Right renal cortex interstitium (tissue), 3 donors: ENCODE results near the gene CCDC188. TPM values are rescaled to one million over a fixed set of nuclear protein-coding genes. Genes with fewer than 3 reads are reported as not detected.
"Not testable (repeated sequence)": the region's sequence is repeated elsewhere in the genome, so short reads cannot be mapped to it uniquely, and the experiment has no call there.

Source experiments
- DNase-seq, 3 donors: peaks; one replicate each; pipeline ENCODE4 v3.0.0-alpha.2; 2013; ENCODE audit warnings: low read depth in 3 of 3, low spot score in 2 of 3
- polyA plus RNA-seq, 3 donors: library from polyadenylated mRNA; unstranded; fragments of 120-200 nt; gene quantifications; one replicate each; pipeline ENCODE4 v1.2.1, GENCODE V29; 2013; ENCODE audit not compliant: insufficient read length in 3 of 3

Gene CCDC188
- polyA plus RNA-seq, 3 donors: 0.47 to 0.71 (median 0.53) TPM

GRCh38 chr22:20172141-20172613, 21.3 kb upstream of the CCDC188 start:
- DNase-seq: no peak

- no peak for DNase-seq
Observed at GRCh38 chr22:20171288-20172140, 20.7 kb upstream of the CCDC188 start.

GRCh38 chr22:20170170-20170569, 19.3 kb upstream of the CCDC188 start:
- DNase-seq: no peak

- DNase-seq: no peak
Observed at GRCh38 chr22:20169253-20169822, 18.5 kb upstream of the CCDC188 start.

GRCh38 chr22:20167643-20168322, 16.9 kb upstream of the CCDC188 start:
- no peak for DNase-seq

- DNase-seq: no peak
Observed at GRCh38 chr22:20166703-20167102, 15.8 kb upstream of the CCDC188 start.

- DNase-seq: no peak
Observed at GRCh38 chr22:20165913-20166312, 15.1 kb upstream of the CCDC188 start.

- DNase-seq: no peak
Observed at GRCh38 chr22:20165421-20165820, 14.6 kb upstream of the CCDC188 start.

- no peak for DNase-seq
Observed at GRCh38 chr22:20164863-20165262, 14.0 kb upstream of the CCDC188 start.

GRCh38 chr22:20160041-20160440, 9.2 kb upstream of the CCDC188 start:
- no peak for DNase-seq

GRCh38 chr22:20159531-20159930, 8.7 kb upstream of the CCDC188 start:
- DNase-seq: not testable (repeated sequence)

GRCh38 chr22:20159076-20159475, 8.2 kb upstream of the CCDC188 start:
- no peak for DNase-seq

GRCh38 chr22:20158391-20159036, 7.7 kb upstream of the CCDC188 start:
- DNase-seq: no peak

- no peak for DNase-seq
Observed at GRCh38 chr22:20157430-20158183, 6.8 kb upstream of the CCDC188 start.

GRCh38 chr22:20156611-20157429, 6.0 kb upstream of the CCDC188 start:
- peak; percentile 50 to 74 (median 61) for DNase-seq

- DNase-seq: no peak
Observed at GRCh38 chr22:20156042-20156389, 5.2 kb upstream of the CCDC188 start.

GRCh38 chr22:20155330-20156041, 4.6 kb upstream of the CCDC188 start:
- no peak for DNase-seq

GRCh38 chr22:20154602-20155187, 3.8 kb upstream of the CCDC188 start:
- no peak for DNase-seq

- no peak for DNase-seq
Observed at GRCh38 chr22:20153945-20154344, 3.1 kb upstream of the CCDC188 start.
